AG10803 (cell line): ENCODE data around the gene FCHSD2.
"Not testable (repeated sequence)": the region's sequence is repeated elsewhere in the genome, so short reads cannot be mapped to it uniquely, and the experiment has no call there.

Source experiments
- DNase-seq: peaks from one replicate; pipeline ENCODE4 v3.0.0; 2010; ENCODE audit warnings: low read depth
- H3K4me3 ChIP-seq: 2 replicates; pipeline ENCODE4 v1.5.1; 2011; ENCODE audit warnings: mild to moderate bottlenecking, low read length, control low read depth
- TF ChIP-seq, protein P1 (sequence below): conservative IDR thresholded peaks from 2 replicates; pipeline ENCODE4 v1.5.1; 2011; ENCODE audit warnings: mild to moderate bottlenecking, low read length, control low read depth, inconsistent platforms

The FCHSD2 gene

DNA sequence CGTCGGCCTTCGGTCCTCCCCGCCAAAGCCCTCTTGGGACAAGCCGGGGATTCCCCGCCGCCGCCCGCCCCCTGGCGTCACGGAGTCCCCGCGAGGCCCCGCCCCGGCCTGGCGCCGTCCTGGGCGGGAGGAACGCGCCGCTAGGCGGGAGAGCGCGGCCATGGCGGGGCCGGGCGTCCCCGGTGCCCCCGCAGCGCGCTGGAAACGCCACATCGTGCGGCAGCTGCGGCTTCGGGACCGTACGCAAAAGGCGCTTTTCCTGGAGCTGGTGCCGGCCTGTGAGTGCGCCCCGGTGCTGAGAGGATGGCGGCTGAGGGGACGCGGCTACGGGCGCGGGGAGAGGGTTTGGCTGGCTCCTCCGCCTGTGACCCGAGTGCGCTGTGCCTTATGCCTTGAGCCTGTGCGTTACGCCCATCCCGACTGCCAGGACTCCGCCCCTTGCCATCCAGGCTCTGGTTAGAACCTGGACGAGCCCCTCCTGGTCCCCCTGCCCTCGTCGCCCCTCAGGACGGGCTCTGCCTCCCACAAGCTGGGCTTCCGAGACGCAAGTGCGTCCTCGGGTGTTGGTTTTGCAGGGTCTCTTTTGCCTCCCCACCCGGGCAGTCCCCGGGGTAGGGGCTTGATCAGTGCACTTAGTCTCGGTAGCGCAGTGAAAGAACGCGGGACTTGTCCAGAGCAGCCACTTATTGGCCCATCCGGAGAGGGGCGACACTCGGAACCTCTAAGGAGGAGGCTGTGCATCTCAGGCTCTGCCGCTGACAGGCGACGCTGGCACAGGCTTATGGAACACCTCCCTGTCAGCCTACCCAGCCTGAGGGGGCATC, 327.6 kb downstream of the FCHSD2 start, which contains the start of gene ATG16L2:
ATG16L2 (plus strand) TSS at position 126 of the 824 bp plus-strand sequence; CDS start at position 161, 35 bp downstream.
- H3K4me3 ChIP-seq, result peak within 1 kb of the TSS; percentile 90
- TF ChIP-seq, protein P1, sequence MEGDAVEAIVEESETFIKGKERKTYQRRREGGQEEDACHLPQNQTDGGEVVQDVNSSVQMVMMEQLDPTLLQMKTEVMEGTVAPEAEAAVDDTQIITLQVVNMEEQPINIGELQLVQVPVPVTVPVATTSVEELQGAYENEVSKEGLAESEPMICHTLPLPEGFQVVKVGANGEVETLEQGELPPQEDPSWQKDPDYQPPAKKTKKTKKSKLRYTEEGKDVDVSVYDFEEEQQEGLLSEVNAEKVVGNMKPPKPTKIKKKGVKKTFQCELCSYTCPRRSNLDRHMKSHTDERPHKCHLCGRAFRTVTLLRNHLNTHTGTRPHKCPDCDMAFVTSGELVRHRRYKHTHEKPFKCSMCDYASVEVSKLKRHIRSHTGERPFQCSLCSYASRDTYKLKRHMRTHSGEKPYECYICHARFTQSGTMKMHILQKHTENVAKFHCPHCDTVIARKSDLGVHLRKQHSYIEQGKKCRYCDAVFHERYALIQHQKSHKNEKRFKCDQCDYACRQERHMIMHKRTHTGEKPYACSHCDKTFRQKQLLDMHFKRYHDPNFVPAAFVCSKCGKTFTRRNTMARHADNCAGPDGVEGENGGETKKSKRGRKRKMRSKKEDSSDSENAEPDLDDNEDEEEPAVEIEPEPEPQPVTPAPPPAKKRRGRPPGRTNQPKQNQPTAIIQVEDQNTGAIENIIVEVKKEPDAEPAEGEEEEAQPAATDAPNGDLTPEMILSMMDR, result no peak
- DNase-seq, result peak; percentile 79

DNA sequence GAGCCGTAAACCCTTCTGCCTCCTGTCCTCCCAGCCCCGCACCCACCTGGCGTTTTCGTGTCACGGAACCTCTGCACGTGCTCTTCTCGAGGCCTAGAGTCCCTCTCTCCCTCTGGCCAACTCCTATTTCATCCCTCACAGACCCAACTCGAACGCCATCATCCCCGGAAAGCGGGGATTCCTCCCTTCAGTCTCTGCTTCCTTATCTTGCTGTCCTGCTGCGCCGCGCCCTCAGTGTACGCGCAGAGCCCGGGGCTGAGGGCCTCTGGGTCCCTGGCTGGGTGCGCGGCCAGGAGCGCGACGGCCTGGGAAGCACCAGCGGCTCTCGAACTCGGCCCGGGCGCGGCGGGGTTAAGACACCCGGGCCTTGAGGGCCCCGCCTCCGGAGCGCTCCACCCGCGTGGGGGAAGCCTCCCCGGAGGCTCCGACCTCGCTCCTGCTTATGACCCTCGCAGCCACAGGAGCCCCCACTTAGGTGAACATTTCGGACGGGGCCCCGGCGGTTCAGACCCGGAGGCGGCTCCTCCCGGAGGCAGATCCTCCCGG, 328.3 kb downstream of the FCHSD2 start:
- peak; percentile 75 for DNase-seq
- peak overlapping the region; percentile 90 for H3K4me3 ChIP-seq
- TF ChIP-seq, protein P1, result no peak

DNA sequence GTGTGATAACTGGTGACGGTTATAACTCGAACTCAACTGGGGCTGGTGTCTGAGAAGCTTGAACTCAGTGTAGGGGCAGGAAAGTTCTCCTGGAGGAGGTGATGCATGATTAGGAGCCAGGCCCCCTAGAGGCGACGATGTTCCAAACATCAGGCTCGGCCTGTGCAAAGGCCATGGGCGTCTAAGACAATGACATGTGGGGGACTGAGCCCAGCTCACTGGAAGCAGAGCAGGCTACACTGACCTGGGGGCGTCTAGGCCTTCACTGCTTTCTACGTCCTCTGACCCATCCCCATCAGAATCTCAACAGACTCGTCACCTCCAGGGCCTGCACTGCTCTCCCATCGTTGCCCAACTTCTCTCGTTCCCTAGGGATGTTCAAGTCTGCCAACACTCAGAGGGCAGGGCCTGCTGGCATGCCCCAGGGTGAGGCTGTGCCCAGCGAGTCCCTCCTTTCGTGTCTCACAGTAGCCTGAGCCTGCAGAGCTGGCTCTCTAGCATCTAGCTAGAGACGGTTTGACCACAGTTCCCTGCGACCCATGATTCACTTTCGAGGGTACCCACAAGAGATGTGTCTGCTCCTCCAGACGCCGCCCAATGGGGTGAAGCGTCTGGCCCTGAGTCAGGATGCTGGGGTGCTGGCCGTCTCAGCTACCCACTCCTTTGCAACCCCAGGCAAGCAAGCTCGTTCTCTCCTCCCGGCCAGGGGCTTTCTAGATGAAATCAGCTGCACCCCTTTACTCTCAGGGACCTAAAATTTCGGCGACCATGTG, 329.0 kb downstream of the FCHSD2 start:
- TF ChIP-seq, protein P1, result peak; percentile 70
- peak; percentile 63 for DNase-seq
- H3K4me3 ChIP-seq, result peak overlapping the region; percentile 90

DNA sequence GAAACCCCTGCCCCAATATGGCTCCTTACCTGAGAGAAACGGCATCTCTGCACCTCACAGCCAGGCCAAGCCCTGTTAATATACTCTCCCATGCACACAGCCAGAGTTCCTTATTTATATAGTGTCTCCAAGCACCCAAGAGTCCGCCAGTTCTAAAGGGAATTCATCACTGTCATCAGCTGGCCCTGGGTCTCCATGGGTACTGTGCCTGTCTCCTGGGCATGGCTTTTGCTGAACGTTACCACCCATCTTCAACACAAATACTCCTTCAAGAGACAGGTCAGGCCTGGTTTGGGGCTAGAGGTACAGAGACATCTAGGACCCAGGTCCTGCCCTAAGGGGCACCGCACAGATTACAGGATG, 329.5 kb downstream of the FCHSD2 start:
- DNase-seq, result no peak
- H3K4me3 ChIP-seq, result peak overlapping the region; percentile 90
- TF ChIP-seq, protein P1, result no peak

DNA sequence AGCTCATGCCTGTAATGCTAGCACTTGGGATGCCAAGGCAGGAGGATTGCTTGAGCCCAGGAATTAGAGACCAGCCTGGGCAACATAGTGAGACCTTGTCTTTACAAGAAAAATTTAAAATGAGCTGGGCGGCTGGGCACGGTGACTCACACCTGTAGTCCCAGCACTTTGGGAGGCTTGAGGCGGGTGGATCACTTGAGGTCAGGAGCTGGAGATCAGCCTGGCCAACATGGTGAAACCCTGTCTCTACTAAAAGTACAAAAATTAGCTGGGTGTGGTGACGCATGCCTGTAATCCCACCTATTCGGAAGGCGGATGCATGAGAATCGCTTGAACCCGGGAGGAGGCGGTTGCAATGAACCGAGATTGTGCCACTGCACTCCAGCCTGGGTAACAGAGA, 330.4 kb downstream of the FCHSD2 start:
- DNase-seq, H3K4me3 ChIP-seq: not testable (repeated sequence)

DNA sequence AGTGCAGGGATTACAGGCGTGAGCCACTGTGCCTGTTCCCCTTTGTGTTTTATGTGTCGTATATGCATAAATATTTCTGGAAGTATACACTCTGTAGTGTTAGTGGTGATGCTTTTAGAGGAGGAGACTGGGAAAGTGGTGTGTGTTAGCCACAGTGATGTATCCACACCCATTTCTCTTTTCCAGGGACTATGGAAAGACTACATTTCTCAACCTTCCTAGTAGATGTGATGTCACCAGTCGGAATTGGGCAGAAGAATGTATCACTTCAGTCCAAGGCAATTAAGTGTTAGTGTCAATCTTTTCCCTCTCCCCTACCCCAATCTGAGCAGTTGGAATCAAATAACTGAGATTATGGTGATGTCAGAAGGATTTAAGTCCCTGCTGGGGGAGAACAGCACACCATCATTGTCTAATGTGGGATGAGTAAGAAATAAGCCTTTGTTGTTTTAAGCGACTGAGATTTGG, 333.8 kb downstream of the FCHSD2 start:
- peak; percentile 29 for DNase-seq
- TF ChIP-seq, protein P1, result no peak
- no peak overlapping the region for H3K4me3 ChIP-seq

DNA sequence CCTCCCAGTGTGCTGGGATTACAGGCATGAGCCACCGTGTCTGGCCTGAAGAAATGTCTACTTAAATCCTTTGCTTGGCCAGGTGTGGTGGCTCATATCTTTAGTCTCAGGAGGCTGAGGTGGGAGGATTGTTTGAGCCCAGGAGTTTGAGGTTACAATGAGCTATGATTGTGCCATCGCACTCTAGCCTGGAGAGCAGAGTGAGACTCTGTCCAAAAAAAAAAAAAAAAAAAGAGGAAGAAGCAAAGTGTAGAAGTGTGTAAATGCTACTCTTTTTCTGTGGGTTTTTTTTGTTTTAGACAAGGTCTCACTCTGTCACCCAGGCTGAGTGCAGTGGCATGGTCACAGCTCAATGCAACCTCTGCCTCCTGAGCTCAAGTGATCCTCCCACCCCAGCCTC, 334.3 kb downstream of the FCHSD2 start:
- H3K4me3 ChIP-seq, result no peak overlapping the region
- TF ChIP-seq, protein P1, result no peak
- DNase-seq, result no peak
